ENCODE measurements around the gene SMARCC1. TPM values are rescaled to one million over a fixed set of nuclear protein-coding genes. Genes with fewer than 3 reads are reported as not detected.
A peak's percentile ranks its signal among the peaks of the same experiment; 100 is the strongest.

The SMARCC1 gene
- total RNA-seq, 1 experiment from 2014 or later, result 84.2 TPM

DNA sequence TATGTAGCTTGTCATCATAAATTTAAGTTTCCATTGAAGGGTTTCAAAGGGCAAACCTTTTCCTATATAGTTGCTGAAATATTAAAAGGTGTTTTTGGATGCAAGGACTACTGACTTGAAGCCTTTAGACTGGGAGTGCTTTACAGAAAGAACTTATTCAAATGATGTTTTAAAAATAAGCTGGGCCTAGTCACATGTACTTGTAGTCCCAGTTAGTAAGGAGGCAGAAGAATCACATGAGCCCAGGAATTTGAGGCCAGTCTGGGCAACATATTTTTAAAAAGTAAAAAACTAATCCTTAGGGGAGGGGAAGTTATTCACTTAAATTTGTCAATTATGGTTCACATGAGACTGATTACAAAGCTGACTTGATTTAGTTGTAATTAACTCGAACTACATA lies 65.0 kb downstream of the SMARCC1 start:
- CTCF ChIA-PET, result no interaction called here
- POLR2A ChIA-PET, result interaction anchor here (0.7 kb wide), 1 partner anchor 12 kb away, joined by 11 read pairs; no protein-coding TSS in a partner anchor

DNA sequence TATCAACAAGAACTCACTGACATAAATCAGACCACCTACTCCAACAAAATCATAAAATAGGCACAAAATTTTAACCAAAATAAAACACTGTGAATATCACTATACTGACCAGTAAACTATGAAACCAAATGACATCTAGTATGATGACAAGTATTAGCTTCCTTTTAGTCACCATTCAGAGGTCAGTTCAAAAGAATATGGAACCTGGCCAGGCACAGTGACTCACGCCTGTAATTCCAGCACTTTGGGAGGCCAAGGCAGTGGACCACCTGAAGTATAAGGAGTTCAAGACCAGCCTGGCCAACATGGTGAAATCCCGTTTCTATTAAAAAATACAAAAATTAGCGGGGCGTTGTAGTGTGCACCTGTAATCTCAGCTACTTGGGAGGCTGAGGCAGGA lies 65.8 kb downstream of the SMARCC1 start:
- BruUV-seq (replicated peaks), result no TSS peak
- ATAC-seq (no peak), DNase-seq (ENCODE audit: low read depth, low spot score) (peak; percentile 38)
- TF ChIP-seq SIN3A (IDR thresholded peaks at IDR 0.05; ENCODE audit: borderline replicate concordance, insufficient read depth, low read depth, low read length), result no peak
- TF ChIP-seq POLR2AphosphoS5 (IDR thresholded peaks at IDR 0.05; ENCODE audit: low read depth, low read length), result no peak
- TF ChIP-seq TCF7L2 (IDR thresholded peaks at IDR 0.05; ENCODE audit: low read depth, low read length), result no peak
- no peak for TF ChIP-seq REST (IDR thresholded peaks at IDR 0.05; ENCODE audit: insufficient read depth in 1 of 2, low read depth in 2 of 2, low read length in 1 of 2)
- no peak for TF ChIP-seq CTCF (IDR thresholded peaks at IDR 0.05)
- intact Hi-C loops (cut with micrococcal nuclease; ENCODE audit: unreplicated experiment) (no loop called here), in situ Hi-C loops (cut with HindIII; ENCODE audit: low pct_unique_long_range_greater_than_20kb, low sequenced_read_pairs) (no loop called here)
- Histone ChIP-seq H3K4me3 (ENCODE audit: low read depth in 2 of 2, low read length in 2 of 2) (no peak overlapping the region), H3K9me3 (ENCODE audit: control insufficient read depth, insufficient read depth, low read depth, low read length) (no peaks in the 10 kb centered on the region), H3K36me3 (ENCODE audit: control insufficient read depth, insufficient read depth, low read length) (peaks cover 9% of the 10 kb centered on the region), H3K4me1 (ENCODE audit: control insufficient read depth, insufficient read depth, low read length) (no peaks in the 10 kb centered on the region), H3K27ac (ENCODE audit: low read length) (no peak overlapping the region), H3K27me3 (ENCODE audit: control insufficient read depth, insufficient read depth, low read length) (no peaks in the 10 kb centered on the region)
- POLR2A ChIA-PET, result no interaction called here
- CTCF ChIA-PET, result no interaction called here

More for the DNA sequence above, 65.0 kb downstream of the SMARCC1 start:
- Histone ChIP-seq H3K9me3 (ENCODE audit: control insufficient read depth, insufficient read depth, low read depth, low read length) (no peaks in the 10 kb centered on the region), H3K27ac (ENCODE audit: low read length) (no peak overlapping the region), H3K4me3 (ENCODE audit: low read depth in 2 of 2, low read length in 2 of 2) (no peak overlapping the region), H3K36me3 (ENCODE audit: control insufficient read depth, insufficient read depth, low read length) (peaks cover 9% of the 10 kb centered on the region), H3K27me3 (ENCODE audit: control insufficient read depth, insufficient read depth, low read length) (no peaks in the 10 kb centered on the region), H3K4me1 (ENCODE audit: control insufficient read depth, insufficient read depth, low read length) (no peaks in the 10 kb centered on the region)
- no TSS peak for BruUV-seq (replicated peaks)
- intact Hi-C loops (cut with micrococcal nuclease; ENCODE audit: unreplicated experiment), result no loop called here
- TF ChIP-seq POLR2AphosphoS5 (IDR thresholded peaks at IDR 0.05; ENCODE audit: low read depth, low read length), result no peak
- no peak for TF ChIP-seq SIN3A (IDR thresholded peaks at IDR 0.05; ENCODE audit: borderline replicate concordance, insufficient read depth, low read depth, low read length)
- TF ChIP-seq REST (IDR thresholded peaks at IDR 0.05; ENCODE audit: insufficient read depth in 1 of 2, low read depth in 2 of 2, low read length in 1 of 2), result no peak
- TF ChIP-seq TCF7L2 (IDR thresholded peaks at IDR 0.05; ENCODE audit: low read depth, low read length), result no peak
- no peak for TF ChIP-seq CTCF (IDR thresholded peaks at IDR 0.05)
- in situ Hi-C loops (cut with HindIII; ENCODE audit: low pct_unique_long_range_greater_than_20kb, low sequenced_read_pairs), result no loop called here
- no peak for ATAC-seq
- no peak for DNase-seq (ENCODE audit: low read depth, low spot score)

Measured in Panc1 (cell line).